ENCODE results near the gene A2M. TPM values are rescaled to one million over a fixed set of nuclear protein-coding genes. Genes with fewer than 3 reads are reported as not detected.

A2M gene
- total RNA-seq, 4 donors from 2014 or later = 77.1 to 135 (median 126) TPM

DNA sequence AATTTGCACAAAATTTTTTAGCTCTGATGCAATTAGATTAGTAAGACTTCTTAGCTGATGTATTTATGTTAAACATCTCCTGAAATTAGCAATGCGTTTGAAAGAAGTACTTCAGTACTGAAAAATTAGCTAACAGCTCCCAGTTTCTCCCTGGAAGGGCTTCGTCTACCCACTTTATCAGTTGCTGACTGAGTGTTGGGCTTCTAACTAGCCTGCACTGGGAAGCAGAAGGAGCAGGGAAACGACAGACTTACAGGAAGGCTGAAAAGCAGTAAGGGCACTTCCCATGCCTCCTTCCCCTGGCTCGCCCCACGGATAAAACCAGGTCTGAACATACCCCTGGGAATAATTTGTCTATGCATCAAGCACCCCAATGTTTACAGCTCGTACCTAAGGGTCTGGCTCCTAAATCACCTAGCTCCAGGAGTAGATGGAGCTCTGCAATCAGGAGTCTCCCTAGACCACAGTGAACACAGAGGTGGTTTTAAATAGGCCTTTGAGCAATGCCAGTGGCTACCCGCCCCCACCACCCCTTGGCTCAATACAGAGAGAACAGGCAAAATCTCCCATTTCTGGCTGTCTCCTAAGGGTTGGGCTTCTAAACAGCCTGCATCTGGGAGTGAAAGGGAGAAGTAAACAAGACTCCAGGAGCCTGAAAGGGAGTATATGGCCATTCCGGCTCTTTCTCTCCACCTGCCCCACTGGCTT lies 23.7 kb downstream of the A2M start:
- Histone ChIP-seq H3K4me3 (no peak overlapping the region), H3K9me3 (no peaks in the 10 kb centered on the region), H3K36me3 (peaks cover 0 to 49% of the 10 kb centered on the region in 2 donors), H3K27me3 (no peaks in the 10 kb centered on the region), H3K4me1 (no peaks in the 10 kb centered on the region), H3K27ac (no peak overlapping the region)
- ATAC-seq (no peak), DNase-seq (no peak)
- TF ChIP-seq, protein P1, sequence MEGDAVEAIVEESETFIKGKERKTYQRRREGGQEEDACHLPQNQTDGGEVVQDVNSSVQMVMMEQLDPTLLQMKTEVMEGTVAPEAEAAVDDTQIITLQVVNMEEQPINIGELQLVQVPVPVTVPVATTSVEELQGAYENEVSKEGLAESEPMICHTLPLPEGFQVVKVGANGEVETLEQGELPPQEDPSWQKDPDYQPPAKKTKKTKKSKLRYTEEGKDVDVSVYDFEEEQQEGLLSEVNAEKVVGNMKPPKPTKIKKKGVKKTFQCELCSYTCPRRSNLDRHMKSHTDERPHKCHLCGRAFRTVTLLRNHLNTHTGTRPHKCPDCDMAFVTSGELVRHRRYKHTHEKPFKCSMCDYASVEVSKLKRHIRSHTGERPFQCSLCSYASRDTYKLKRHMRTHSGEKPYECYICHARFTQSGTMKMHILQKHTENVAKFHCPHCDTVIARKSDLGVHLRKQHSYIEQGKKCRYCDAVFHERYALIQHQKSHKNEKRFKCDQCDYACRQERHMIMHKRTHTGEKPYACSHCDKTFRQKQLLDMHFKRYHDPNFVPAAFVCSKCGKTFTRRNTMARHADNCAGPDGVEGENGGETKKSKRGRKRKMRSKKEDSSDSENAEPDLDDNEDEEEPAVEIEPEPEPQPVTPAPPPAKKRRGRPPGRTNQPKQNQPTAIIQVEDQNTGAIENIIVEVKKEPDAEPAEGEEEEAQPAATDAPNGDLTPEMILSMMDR (IDR thresholded peaks at IDR 0.05 in 4 of 5, conservative IDR thresholded peaks at IDR 0.05 in 1 of 5) = no peak
- no peak for TF ChIP-seq POLR2A (IDR thresholded peaks at IDR 0.05)
- intact Hi-C loops (cut with DNase I; ENCODE audit: low total_unique reads) = no loop called here
- in situ Hi-C loops (cut with MboI; ENCODE audit: low sequenced_read_pairs in 4 of 4) = no loop called here

DNA sequence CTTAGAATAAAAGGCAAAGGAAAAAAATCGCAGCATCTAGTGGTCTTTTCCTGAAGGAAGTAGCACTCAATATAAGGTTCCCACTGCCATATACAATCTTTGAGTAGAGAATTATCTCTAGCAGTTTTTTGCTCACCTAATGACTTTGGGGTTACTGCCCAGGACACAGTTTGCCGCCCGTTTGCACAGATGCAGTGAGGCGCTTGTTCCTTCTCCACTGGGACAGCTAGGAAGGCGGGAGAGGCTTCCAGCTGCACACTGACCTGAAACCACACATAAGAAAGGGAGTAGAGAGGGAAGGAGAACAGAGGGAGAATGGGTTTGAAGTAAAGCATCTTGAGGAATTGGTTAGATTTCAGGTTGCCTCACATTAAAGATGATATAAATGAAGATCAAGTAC lies 25.5 kb downstream of the A2M start:
- Histone ChIP-seq H3K4me1 (no peaks in the 10 kb centered on the region), H3K9me3 (no peaks in the 10 kb centered on the region), H3K27me3 (no peaks in the 10 kb centered on the region), H3K27ac (no peak overlapping the region), H3K36me3 (peaks cover 0 to 44% of the 10 kb centered on the region in 2 donors), H3K4me3 (no peak overlapping the region)
- no peak for DNase-seq
- intact Hi-C loops (cut with DNase I; ENCODE audit: low total_unique reads) = no loop called here
- no peak for TF ChIP-seq POLR2A (IDR thresholded peaks at IDR 0.05)
- TF ChIP-seq, protein P1 (IDR thresholded peaks at IDR 0.05 in 4 of 5, conservative IDR thresholded peaks at IDR 0.05 in 1 of 5) = no peak
- no peak for ATAC-seq
- in situ Hi-C loops (cut with MboI; ENCODE audit: low sequenced_read_pairs in 4 of 4) = no loop called here

DNA sequence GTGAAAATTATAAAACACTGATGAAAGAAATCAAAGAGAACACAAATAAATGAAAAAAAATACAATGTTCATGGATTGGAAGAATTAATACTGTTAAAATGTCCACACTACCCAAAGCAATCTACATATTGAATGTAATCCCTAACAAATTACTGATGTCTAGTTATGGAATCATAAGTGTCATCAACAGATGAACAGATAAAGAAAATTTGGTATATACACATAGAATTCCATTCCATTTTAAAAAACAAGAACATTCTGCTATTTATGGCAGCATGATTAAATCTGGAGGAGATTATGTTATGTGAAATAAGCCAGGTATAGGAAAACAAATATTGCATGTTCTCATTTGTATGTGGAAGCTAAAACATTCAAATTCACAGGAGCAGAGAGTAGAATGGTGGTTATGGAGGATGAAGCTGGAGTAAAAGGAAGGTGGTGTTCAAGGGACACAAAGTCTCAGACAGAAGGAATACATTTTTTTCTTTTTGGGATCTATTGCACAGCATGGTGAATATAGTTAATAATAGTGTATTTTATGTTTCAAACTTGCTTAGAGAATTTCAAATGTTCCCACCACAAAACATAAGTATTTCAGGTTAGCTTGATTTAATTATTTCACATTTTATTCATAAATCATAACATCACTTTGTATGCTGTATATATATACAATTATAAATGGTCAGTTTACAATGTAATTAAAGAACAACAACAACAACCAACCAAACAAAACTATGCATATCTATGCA lies 28.5 kb downstream of the A2M start:
- Histone ChIP-seq H3K9me3 (peaks cover 0 to 3% (median 0%) of the 10 kb centered on the region in 3 donors), H3K36me3 (peaks cover 0 to 49% of the 10 kb centered on the region in 2 donors), H3K27me3 (no peaks in the 10 kb centered on the region), H3K4me1 (no peaks in the 10 kb centered on the region), H3K27ac (no peak overlapping the region), H3K4me3 (no peak overlapping the region)
- DNase-seq (no peak), ATAC-seq (no peak)
- intact Hi-C loops (cut with DNase I; ENCODE audit: low total_unique reads) = no loop called here
- no peak for TF ChIP-seq POLR2A (IDR thresholded peaks at IDR 0.05)
- TF ChIP-seq, protein P1 (IDR thresholded peaks at IDR 0.05 in 4 of 5, conservative IDR thresholded peaks at IDR 0.05 in 1 of 5) = no peak
- in situ Hi-C loops (cut with MboI; ENCODE audit: low sequenced_read_pairs in 4 of 4) = no loop called here

DNA sequence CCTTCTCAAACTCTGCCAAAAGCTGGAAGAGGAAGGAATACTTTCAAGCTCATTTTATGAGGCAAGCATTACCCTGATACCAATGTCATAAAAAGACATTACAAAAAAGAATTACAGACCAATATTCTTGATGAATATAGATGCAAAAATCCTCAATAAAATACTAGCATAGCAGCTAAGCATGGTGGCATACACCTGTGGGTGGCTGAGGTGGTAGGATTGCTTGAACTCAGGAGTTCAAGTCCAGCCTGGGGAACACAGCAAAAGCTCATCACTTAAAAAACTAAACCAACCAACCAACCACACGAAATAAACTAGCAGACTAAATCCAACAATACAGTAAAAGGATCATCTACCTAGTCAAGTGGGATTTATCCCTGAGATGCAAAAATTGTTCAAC lies 29.6 kb downstream of the A2M start:
- in situ Hi-C loops (cut with MboI; ENCODE audit: low sequenced_read_pairs in 4 of 4) (no loop called here), intact Hi-C loops (cut with DNase I; ENCODE audit: low total_unique reads) (no loop called here)
- Histone ChIP-seq H3K9me3 (peaks cover 0 to 3% (median 0%) of the 10 kb centered on the region in 3 donors), H3K4me1 (no peaks in the 10 kb centered on the region), H3K27me3 (no peaks in the 10 kb centered on the region), H3K36me3 (peaks cover 0 to 54% of the 10 kb centered on the region in 2 donors), H3K27ac (no peak overlapping the region), H3K4me3 (no peak overlapping the region)
- ATAC-seq (no peak), DNase-seq (no peak)
- TF ChIP-seq POLR2A (IDR thresholded peaks at IDR 0.05) = no peak
- TF ChIP-seq, protein P1 (IDR thresholded peaks at IDR 0.05 in 4 of 5, conservative IDR thresholded peaks at IDR 0.05 in 1 of 5) = no peak
